Esophagus squamous epithelium (tissue), 4 donors: ENCODE measurements around the gene PECR.

Experiments used
- CTCF ChIP-seq, 6 experiments: fragments of 450-650 bp in 4 of 6; fragments of 200-600 bp in 2 of 6; sonication (generic) in 2 of 6; IDR thresholded peaks; one replicate each; pipeline ENCODE4 v1.5.1; 2016 to 2019; ENCODE audit warnings: antibody characterized with exemption in 6 of 6, mild to moderate bottlenecking in 4 of 6, moderate library complexity in 4 of 6
- POLR2A ChIP-seq, 4 donors: fragments of 450-650 bp; IDR thresholded peaks; one replicate each; pipeline ENCODE4 v1.6.1; 2017; ENCODE audit warnings: antibody characterized with exemption in 4 of 4, mild to moderate bottlenecking in 4 of 4, moderate library complexity in 3 of 4

- TF ChIP-seq CTCF (IDR thresholded peaks at IDR 0.05) (no peak), POLR2A (IDR thresholded peaks at IDR 0.05) (no peak)
These were observed 84.4 kb downstream of the PECR start for GRCh38 chr2:215997219-215997618.
